SK-N-SH treated with all-trans-retinoic acid at 6 μM for 48 hours (cell line): ENCODE results near the gene GRAMD2A.

Experiments used
- ARNTL ChIP-seq: fragments of 450-650 bp; formaldehyde crosslinking; IDR thresholded peaks from 2 replicates; pipeline ENCODE4 v1.5.0; 2020; ENCODE audit warnings: low read depth, mild to moderate bottlenecking, moderate library complexity, borderline replicate concordance
- BACH2 ChIP-seq: fragments of 250-450 bp; sonication (Bioruptor Pico); IDR thresholded peaks from 2 replicates; pipeline ENCODE4 v1.9.0; 2021; ENCODE audit warnings: mild to moderate bottlenecking, borderline replicate concordance
- CSDC2 ChIP-seq: fragments of 250-450 bp; sonication (Bioruptor Pico); IDR thresholded peaks from 2 replicates; pipeline ENCODE4 v1.5.0; 2020; ENCODE audit warnings: mild to moderate bottlenecking, moderate library complexity
- GLIS3 ChIP-seq: fragments of 250-450 bp; sonication (Bioruptor Pico); IDR thresholded peaks from 2 replicates; pipeline ENCODE4 v1.5.0; 2020; ENCODE audit warnings: mild to moderate bottlenecking, moderate library complexity
- RARB ChIP-seq: fragments of 250-450 bp; sonication (Bioruptor Pico); IDR thresholded peaks from 2 replicates; pipeline ENCODE4 v1.8.0; 2021; ENCODE audit warnings: mild to moderate bottlenecking, moderate library complexity

GRCh38 chr15:72110355-72110754, 87.2 kb downstream of the GRAMD2A start:
- no peak for TF ChIP-seq ARNTL (CRISPR knock-in tag)
- no peak for TF ChIP-seq GLIS3 (CRISPR knock-in tag)
- no peak for TF ChIP-seq CSDC2
- no peak for TF ChIP-seq RARB (CRISPR knock-in tag)
- TF ChIP-seq BACH2 (CRISPR knock-in tag) = no peak
